Endodermal cell (in vitro differentiated cells): ENCODE measurements around the gene GALNT2. TPM values are rescaled to one million over a fixed set of nuclear protein-coding genes. Genes with fewer than 3 reads are reported as not detected.
A peak's percentile ranks its signal among the peaks of the same experiment; 100 is the strongest.

ENCODE experiments used
- DNase-seq: peaks from one replicate; pipeline ENCODE4 v3.0.0-alpha.2; 2017
- H3K27ac ChIP-seq: 2 replicates; pipeline ENCODE4 v1.5.1; 2013; ENCODE audit warnings: mild to moderate bottlenecking, low read depth, low read length, moderate library complexity
- H3K27me3 ChIP-seq: 2 replicates; pipeline ENCODE4 v1.6.1; 2013; ENCODE audit warnings: mild to moderate bottlenecking, low read length, moderate library complexity; ENCODE audit not compliant: insufficient read depth, control insufficient read depth, poor library complexity, severe bottlenecking
- H3K36me3 ChIP-seq: 2 replicates; pipeline ENCODE4 v1.7.0; 2013; ENCODE audit warnings: mild to moderate bottlenecking, low read length, moderate library complexity; ENCODE audit not compliant: control insufficient read depth, insufficient read depth
- H3K4me1 ChIP-seq: one replicate; pipeline ENCODE4 v1.7.0; 2013; ENCODE audit warnings: low read length; ENCODE audit not compliant: control insufficient read depth, insufficient read depth
- H3K4me3 ChIP-seq: 2 replicates; pipeline ENCODE4 v1.5.1; 2013; ENCODE audit warnings: mild to moderate bottlenecking, low read length, moderate library complexity
- H3K9ac ChIP-seq: 2 replicates; pipeline ENCODE4 v1.6.1; 2013; ENCODE audit warnings: mild to moderate bottlenecking, low read length, moderate library complexity; ENCODE audit not compliant: poor library complexity, severe bottlenecking; ENCODE audit errors: extremely low read depth
- H3K9me3 ChIP-seq: 2 replicates; pipeline ENCODE4 v1.6.1; 2013; ENCODE audit warnings: mild to moderate bottlenecking, low read length, moderate library complexity; ENCODE audit not compliant: control insufficient read depth
- H3K27ac Mint-ChIP-seq: 2 replicates; pipeline ENCODE4 v1.8.0; 2020; ENCODE audit warnings: mixed read lengths
- H3K27me3 Mint-ChIP-seq: 2 replicates; pipeline ENCODE4 v1.8.0; 2021; ENCODE audit warnings: mild to moderate bottlenecking, mixed read lengths; ENCODE audit not compliant: insufficient read depth
- H3K36me3 Mint-ChIP-seq: 2 replicates; pipeline ENCODE4 v1.8.0; 2020; ENCODE audit warnings: low read depth, mixed read lengths
- H3K4me1 Mint-ChIP-seq: 2 replicates; pipeline ENCODE4 v1.8.0; 2020; ENCODE audit warnings: mixed read lengths
- H3K4me3 Mint-ChIP-seq: 2 replicates; pipeline ENCODE4 v1.8.0; 2020; ENCODE audit warnings: mild to moderate bottlenecking, moderate library complexity, mixed read lengths
- H3K9me3 Mint-ChIP-seq: 2 replicates; pipeline ENCODE4 v1.8.0; 2020; ENCODE audit warnings: mild to moderate bottlenecking, mixed read lengths
- WGBS, 2 experiments: methylation state at CpG; one replicate each; pipeline versions ENCODE4 v1.1.5 to v1.1.7; 2013; ENCODE audit warnings: missing lambda C conversion rate in 2 of 2, mixed read lengths in 1 of 2; ENCODE audit not compliant: insufficient coverage in 1 of 2, insufficient read length in 1 of 2; 5-methylcytosine and 5-hydroxymethylcytosine counted together
- total RNA-seq, 2 donors: library from RNA; stranded (reverse); fragmentation: NEBNext Ultra II Directional in 1 of 2; extraction: Animal tissue kit (Norgen Biotek cat#: 25700) in 1 of 2; gene quantifications; 2 replicates in 1 of 2; 3 replicates in 1 of 2; pipeline ENCODE4 v1.2.1, GENCODE V29; 2021
- TF ChIP-seq, protein P1 (sequence below): fragments of 200-600 bp; sonication (generic); conservative IDR thresholded peaks from 2 replicates; pipeline ENCODE4 v1.5.0; 2021; ENCODE audit warnings: antibody characterized with exemption, mild to moderate bottlenecking

The GALNT2 gene
- total RNA-seq, 2 donors from 2014 or later = 41.6 to 63.5 TPM

DNA sequence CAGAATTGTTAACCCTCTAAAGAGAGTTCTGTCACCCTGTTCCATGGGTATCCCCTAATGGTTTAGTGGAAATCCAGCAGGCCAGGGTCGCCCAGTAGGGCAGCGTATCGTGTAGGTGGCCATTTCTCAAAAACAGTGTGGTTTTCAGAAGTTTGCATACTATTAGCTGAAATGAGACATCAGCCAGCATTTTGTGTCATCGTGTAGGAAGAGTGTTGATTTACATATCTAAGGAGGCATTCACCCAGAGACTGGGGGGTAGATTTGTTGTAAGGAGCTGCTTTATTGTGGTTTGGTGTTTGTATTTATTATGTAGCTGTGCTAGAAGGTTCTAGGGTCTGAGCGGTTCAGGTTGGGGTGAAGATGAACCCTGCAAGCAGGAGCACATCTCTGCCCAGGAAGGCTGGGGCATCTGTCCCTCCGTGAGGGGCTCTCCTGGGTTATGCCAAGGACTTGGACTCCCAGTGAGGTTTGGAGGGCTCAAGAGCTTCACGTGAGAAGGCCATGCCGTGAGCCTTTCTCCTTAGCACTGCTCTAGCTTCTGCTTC lies 184.7 kb downstream of the GALNT2 start:
- no peak overlapping the region for H3K4me3 ChIP-seq
- DNase-seq = peak; percentile 38

DNA sequence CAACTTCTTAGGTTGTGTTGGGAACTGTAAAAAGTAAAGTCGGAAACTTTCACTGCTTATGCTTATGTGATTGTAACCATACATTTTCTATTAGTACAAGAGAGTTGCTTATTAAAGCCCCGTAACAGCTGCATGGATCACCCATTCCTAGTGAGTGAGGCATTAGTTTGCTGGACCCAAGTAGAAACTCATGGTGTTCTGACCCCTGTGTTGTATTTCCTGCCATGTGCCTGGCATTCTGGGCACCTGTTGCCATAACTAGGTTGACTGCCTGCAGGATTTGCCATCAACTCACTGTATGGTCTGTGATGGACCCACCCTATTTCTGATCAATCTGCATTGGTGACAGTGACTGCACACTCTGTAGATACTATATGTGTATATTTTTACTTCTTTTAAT lies 186.1 kb downstream of the GALNT2 start:
- Mint-ChIP-seq H3K9me3 (no peaks in the 10 kb centered on the region), H3K4me3 (no peak overlapping the region), H3K27ac (no peak overlapping the region), H3K27me3 (no peaks in the 10 kb centered on the region), H3K36me3 (peaks cover 37% of the 10 kb centered on the region), H3K4me1 (peaks cover 30% of the 10 kb centered on the region)
- H3K4me3 ChIP-seq = no peak overlapping the region
- no peak overlapping the region for H3K9ac ChIP-seq
- H3K27me3 ChIP-seq = no peaks in the 10 kb centered on the region
- H3K36me3 ChIP-seq = peaks cover 7% of the 10 kb centered on the region
- peak; percentile 19 for DNase-seq
- TF ChIP-seq, protein P1, sequence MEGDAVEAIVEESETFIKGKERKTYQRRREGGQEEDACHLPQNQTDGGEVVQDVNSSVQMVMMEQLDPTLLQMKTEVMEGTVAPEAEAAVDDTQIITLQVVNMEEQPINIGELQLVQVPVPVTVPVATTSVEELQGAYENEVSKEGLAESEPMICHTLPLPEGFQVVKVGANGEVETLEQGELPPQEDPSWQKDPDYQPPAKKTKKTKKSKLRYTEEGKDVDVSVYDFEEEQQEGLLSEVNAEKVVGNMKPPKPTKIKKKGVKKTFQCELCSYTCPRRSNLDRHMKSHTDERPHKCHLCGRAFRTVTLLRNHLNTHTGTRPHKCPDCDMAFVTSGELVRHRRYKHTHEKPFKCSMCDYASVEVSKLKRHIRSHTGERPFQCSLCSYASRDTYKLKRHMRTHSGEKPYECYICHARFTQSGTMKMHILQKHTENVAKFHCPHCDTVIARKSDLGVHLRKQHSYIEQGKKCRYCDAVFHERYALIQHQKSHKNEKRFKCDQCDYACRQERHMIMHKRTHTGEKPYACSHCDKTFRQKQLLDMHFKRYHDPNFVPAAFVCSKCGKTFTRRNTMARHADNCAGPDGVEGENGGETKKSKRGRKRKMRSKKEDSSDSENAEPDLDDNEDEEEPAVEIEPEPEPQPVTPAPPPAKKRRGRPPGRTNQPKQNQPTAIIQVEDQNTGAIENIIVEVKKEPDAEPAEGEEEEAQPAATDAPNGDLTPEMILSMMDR = no peak
- 97 to 100% methylated on average over 1 to 2 of the region's 2 CpGs for WGBS, 2 experiments
- no peaks in the 10 kb centered on the region for H3K9me3 ChIP-seq
- no peak overlapping the region for H3K27ac ChIP-seq
- no peaks in the 10 kb centered on the region for H3K4me1 ChIP-seq

More for the DNA sequence above, 184.7 kb downstream of the GALNT2 start:
- H3K9me3 ChIP-seq = no peaks in the 10 kb centered on the region
- H3K4me1 ChIP-seq = no peaks in the 10 kb centered on the region
- H3K9ac ChIP-seq = no peak overlapping the region
- no peaks in the 10 kb centered on the region for H3K27me3 ChIP-seq
- H3K36me3 ChIP-seq = peaks cover 7% of the 10 kb centered on the region
- Mint-ChIP-seq H3K4me3 (no peak overlapping the region), H3K9me3 (no peaks in the 10 kb centered on the region), H3K27ac (no peak overlapping the region), H3K36me3 (peaks cover 25% of the 10 kb centered on the region), H3K27me3 (no peaks in the 10 kb centered on the region), H3K4me1 (peaks cover 32% of the 10 kb centered on the region)
- TF ChIP-seq, protein P1 = no peak
- no peak overlapping the region for H3K27ac ChIP-seq
- 82 to 86% methylated on average over 7 to 8 of the region's 8 CpGs for WGBS, 2 experiments

DNA sequence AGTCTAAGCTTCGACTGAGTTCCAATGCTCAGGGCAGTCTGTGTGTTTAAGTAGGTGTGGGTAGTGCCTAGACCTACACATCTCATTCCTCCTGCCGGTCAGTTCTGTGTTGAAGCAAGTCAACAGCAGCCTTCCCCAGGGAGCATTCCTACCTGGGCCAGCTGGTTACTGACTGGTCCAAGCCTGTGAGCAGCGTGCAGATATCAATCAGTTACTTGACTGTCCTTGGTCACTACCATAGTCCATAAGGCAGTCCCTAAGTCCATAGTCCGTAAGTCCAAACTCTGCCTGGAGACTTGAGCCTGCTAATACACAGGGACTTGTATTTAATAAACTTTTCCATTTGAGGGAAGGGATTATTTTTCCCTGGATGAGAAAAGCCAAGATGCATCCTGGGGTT lies 187.2 kb downstream of the GALNT2 start:
- Histone ChIP-seq H3K36me3 (peaks cover 7% of the 10 kb centered on the region), H3K27ac (no peak overlapping the region), H3K9ac (no peak overlapping the region), H3K4me3 (no peak overlapping the region), H3K4me1 (no peaks in the 10 kb centered on the region), H3K9me3 (peaks cover 3% of the 10 kb centered on the region), H3K27me3 (no peaks in the 10 kb centered on the region)
- H3K4me1 Mint-ChIP-seq = peaks cover 25% of the 10 kb centered on the region
- DNase-seq = peak; percentile 20
- TF ChIP-seq, protein P1 = no peak
- 78 to 100% methylated on average over 1 to 4 of the region's 4 CpGs for WGBS, 2 experiments
- peaks cover 2% of the 10 kb centered on the region for H3K9me3 Mint-ChIP-seq
- H3K36me3 Mint-ChIP-seq = peaks cover 45% of the 10 kb centered on the region
- no peak overlapping the region for H3K4me3 Mint-ChIP-seq
- no peak overlapping the region for H3K27ac Mint-ChIP-seq
- no peaks in the 10 kb centered on the region for H3K27me3 Mint-ChIP-seq
